OCI-LY7 (cell line): Measurements from ENCODE around the gene SND1. TPM values are rescaled to one million over a fixed set of nuclear protein-coding genes. Genes with fewer than 3 reads are reported as not detected.

Source experiments
- BruUV-seq: library from RNA; stranded (reverse); fragments of 400-500 nt; replicated peaks from 2 replicates; lab custom pipeline; 2021; lab: Mats Ljungman, UMichigan
- CTCF ChIA-PET: fragments of 300-600 bp; sonication (Branson Sonifier 250); formaldehyde crosslinking; loops from one replicate; lab custom pipeline; 2022; ENCODE audit warnings: antibody characterized with exemption; ENCODE audit not compliant: unreplicated experiment; lab: Charles Lee
- POLR2A ChIA-PET: fragments of 300-600 bp; sonication (Branson Sonifier 250); formaldehyde crosslinking; loops from one replicate; lab custom pipeline; 2022; ENCODE audit warnings: antibody characterized with exemption; lab: Charles Lee
- DNase-seq: peaks from one replicate; pipeline ENCODE4 v3.0.0-alpha.2; 2015; ENCODE audit warnings: low spot score
- H2AFZ ChIP-seq: fragments of 200-600 bp; sonication (generic), shearing (Covaris generic); 2 replicates; pipeline ENCODE4 v1.6.1; 2014; ENCODE audit warnings: mild to moderate bottlenecking, antibody characterized with exemption, low read length, moderate library complexity
- H3K27ac ChIP-seq: fragments of 200-600 bp; sonication (generic); 2 replicates; pipeline ENCODE4 v1.5.1; 2014; ENCODE audit warnings: mixed run types, low read depth, mild to moderate bottlenecking, moderate library complexity, low read length, inconsistent platforms; ENCODE audit not compliant: poor library complexity, severe bottlenecking
- H3K36me3 ChIP-seq: fragments of 200-600 bp; sonication (generic); 2 replicates; pipeline ENCODE4 v1.6.1; 2014; ENCODE audit warnings: mild to moderate bottlenecking, antibody characterized with exemption, low read length, moderate library complexity, mixed read lengths; ENCODE audit not compliant: insufficient read depth
- H3K4me1 ChIP-seq: fragments of 200-600 bp; sonication (generic); 2 replicates; pipeline ENCODE4 v1.5.1; 2014; ENCODE audit warnings: mild to moderate bottlenecking, low read length; ENCODE audit not compliant: insufficient read depth, poor library complexity, severe bottlenecking
- H3K4me2 ChIP-seq: fragments of 200-600 bp; sonication (generic); 2 replicates; pipeline ENCODE4 v1.6.1; 2014; ENCODE audit warnings: mild to moderate bottlenecking, low read length
- H3K4me3 ChIP-seq: fragments of 200-600 bp; sonication (generic); 2 replicates; pipeline ENCODE4 v1.5.1; 2014; ENCODE audit warnings: mild to moderate bottlenecking, low read depth, low read length; ENCODE audit not compliant: poor library complexity, severe bottlenecking
- H3K79me2 ChIP-seq: fragments of 200-600 bp; sonication (generic); 2 replicates; pipeline ENCODE4 v1.6.1; 2016; ENCODE audit warnings: low read depth, mild to moderate bottlenecking, low read length, moderate library complexity, mixed read lengths; ENCODE audit not compliant: insufficient read depth
- H3K9me2 ChIP-seq: fragments of 200-600 bp; sonication (generic); 2 replicates; pipeline ENCODE4 v1.6.1; 2016; ENCODE audit warnings: mild to moderate bottlenecking, low read length, mixed read lengths; ENCODE audit not compliant: insufficient read depth
- H3K9me3 ChIP-seq: fragments of 200-600 bp; sonication (generic); 2 replicates; pipeline ENCODE4 v1.6.1; 2014; ENCODE audit warnings: mild to moderate bottlenecking, mixed run types, low read length, mixed read lengths
- H4K20me1 ChIP-seq: fragments of 200-600 bp; sonication (generic); 2 replicates; pipeline ENCODE4 v1.6.1; 2014; ENCODE audit warnings: mild to moderate bottlenecking, antibody characterized with exemption, low read length, moderate library complexity, mixed read lengths; ENCODE audit not compliant: insufficient read depth
- CTCF ChIP-seq: fragments of 200-600 bp; sonication (generic); conservative IDR thresholded peaks from 2 replicates; pipeline ENCODE4 v1.5.1; 2014; ENCODE audit warnings: mild to moderate bottlenecking, antibody characterized with exemption, low read length, moderate library complexity, mixed read lengths
- EZH2phosphoT487 ChIP-seq: fragments of 200-600 bp; sonication (generic); IDR thresholded peaks from 2 replicates; pipeline ENCODE4 v1.6.1; 2018; ENCODE audit warnings: low read depth, borderline replicate concordance, mild to moderate bottlenecking, mixed run types, antibody characterized with exemption, low read length, moderate library complexity, mixed read lengths
- intact Hi-C: fragments of 100-400 bp; cut with micrococcal nuclease; formaldehyde crosslinking; loops from one replicate; pipeline ENCODE4 v1.10.0; 2022; ENCODE audit not compliant: unreplicated experiment
- total RNA-seq, 2 experiments: library from RNA; depleted of rRNA in 1 of 2; stranded (reverse); fragments of >200 nt in 1 of 2; shearing (Covaris generic) in 1 of 2; gene quantifications; 2 replicates each; pipeline ENCODE4 v1.2.3, GENCODE V29; 2014 to 2022

Gene SND1
- total RNA-seq, 2 experiments from 2014 or later = 111 to 221 TPM

- Histone ChIP-seq H3K4me1 (peaks cover 7% of the 10 kb centered on the region), H3K9me3 (no peaks in the 10 kb centered on the region), H3K4me3 (no peak overlapping the region), H4K20me1 (peaks cover 5% of the 10 kb centered on the region; the same call in 1 of the 2 replicates), H3K4me2 (no peak overlapping the region), H3K79me2 (no peaks in the 10 kb centered on the region), H3K27ac (no peak overlapping the region), H2AFZ (no peak overlapping the region), H3K9me2 (no peaks in the 10 kb centered on the region), H3K36me3 (peaks cover 14% of the 10 kb centered on the region)
- TF ChIP-seq EZH2phosphoT487 = no peak
- no peak for TF ChIP-seq CTCF
- DNase-seq = no peak
- CTCF ChIA-PET = interaction anchor here (0.5 kb wide), 1 partner anchor 41 kb away, joined by 3 read pairs; no protein-coding TSS in a partner anchor
- POLR2A ChIA-PET = interaction anchor here (0.7 to 1.6 kb wide), 3 partner anchors 11 to 69 kb away, joined by 3 to 6 read pairs (median 5); no protein-coding TSS in a partner anchor
- intact Hi-C loops = no loop called here
- no TSS peak for BruUV-seq
Observed at GRCh38 chr7:127766831-127767459, 115.0 kb downstream of the SND1 start.

- Histone ChIP-seq H3K4me2 (no peak overlapping the region), H4K20me1 (peaks cover 5% of the 10 kb centered on the region; the same call in 1 of the 2 replicates), H3K4me1 (peaks cover 7% of the 10 kb centered on the region), H2AFZ (no peak overlapping the region), H3K9me3 (no peaks in the 10 kb centered on the region), H3K4me3 (no peak overlapping the region), H3K9me2 (no peaks in the 10 kb centered on the region), H3K36me3 (peaks cover 14% of the 10 kb centered on the region), H3K79me2 (no peaks in the 10 kb centered on the region), H3K27ac (no peak overlapping the region)
- DNase-seq = no peak
- no TSS peak for BruUV-seq
- intact Hi-C loops = no loop called here
- CTCF ChIA-PET = no interaction called here
- no peak for TF ChIP-seq CTCF
- POLR2A ChIA-PET = no interaction called here
Observed at GRCh38 chr7:127768241-127768640, 116.2 kb downstream of the SND1 start.

- intact Hi-C loops = no loop called here
- CTCF ChIA-PET = no interaction called here
- H3K9me3 ChIP-seq = no peaks in the 10 kb centered on the region
- POLR2A ChIA-PET = no interaction called here
- no peak overlapping the region for H3K27ac ChIP-seq
- H4K20me1 ChIP-seq = peaks cover 5% of the 10 kb centered on the region; the same call in 1 of the 2 replicates
- H3K36me3 ChIP-seq = peaks cover 14% of the 10 kb centered on the region
- no peaks in the 10 kb centered on the region for H3K79me2 ChIP-seq
- H3K4me2 ChIP-seq = no peak overlapping the region
- H3K9me2 ChIP-seq = no peaks in the 10 kb centered on the region
- BruUV-seq = no TSS peak
- no peak overlapping the region for H2AFZ ChIP-seq
- H3K4me3 ChIP-seq = no peak overlapping the region
- H3K4me1 ChIP-seq = peaks cover 7% of the 10 kb centered on the region
- TF ChIP-seq EZH2phosphoT487 (no peak), CTCF (no peak)
- no peak for DNase-seq
Observed at GRCh38 chr7:127769137-127769536, 117.1 kb downstream of the SND1 start.
